Measurements from ENCODE around the gene ADM5. TPM values are rescaled to one million over a fixed set of nuclear protein-coding genes. Genes with fewer than 3 reads are reported as not detected.

The ADM5 gene
- polyA plus RNA-seq, 3 donors: 1.2 TPM; not detected in 2

DNA sequence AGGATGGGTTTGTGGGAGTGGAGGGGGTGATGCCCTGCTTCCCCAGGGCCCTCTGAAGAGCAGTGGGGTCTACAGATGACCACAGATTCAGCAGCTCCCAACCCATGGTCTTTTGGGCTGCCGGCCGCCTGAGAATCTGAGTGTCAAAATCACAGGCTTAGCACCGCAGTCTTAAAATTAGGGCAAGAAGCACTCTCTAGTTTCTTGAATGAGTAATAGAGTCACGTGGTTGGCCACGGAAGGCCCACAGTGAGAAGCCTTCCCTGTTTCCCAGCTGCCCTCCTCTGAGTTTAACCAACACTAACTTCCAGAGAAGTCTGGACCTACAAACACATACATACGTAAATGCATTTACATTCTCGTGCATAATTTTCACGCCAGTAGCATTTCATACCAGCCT is 7.1 kb upstream of the ADM5 start:
- H3K4me1 Mint-ChIP-seq: peaks cover 17% of the 10 kb centered on the region
- peaks cover 25% of the 10 kb centered on the region for H4K20me1 ChIP-seq (ENCODE audit: insufficient read depth, low read length)
- peak overlapping the region in 2 of 7 donors; percentile 13 to 72 for H3K27ac Mint-ChIP-seq
- no peak overlapping the region for H3K4me3 Mint-ChIP-seq
- WGBS (ENCODE audit: insufficient coverage): 95% methylated on average over 4 of the region's 8 CpGs
- no peak overlapping the region for H3K4me2 ChIP-seq (replicated peaks; ENCODE audit: extremely low read depth, low read length, poor library complexity, severe bottlenecking)
- no peaks in the 10 kb centered on the region for H3K9me3 ChIP-seq (replicated peaks in 1 of 2; ENCODE audit: control insufficient read depth in 1 of 2, insufficient read depth in 1 of 2, low read length in 2 of 2)
- DNase-seq: no peak
- peaks cover 33 to 47% of the 10 kb centered on the region in 2 donors for H3K36me3 ChIP-seq (replicated peaks in 1 of 2; ENCODE audit: control insufficient read depth in 1 of 2, insufficient read depth in 2 of 2, low read length in 2 of 2)
- peaks cover 0 to 6% (median 0%) of the 10 kb centered on the region in 3 donors for H3K27me3 Mint-ChIP-seq (ENCODE audit: low read depth in 3 of 3)
- H2AFZ ChIP-seq (ENCODE audit: insufficient read depth, low read depth, low read length, poor library complexity, severe bottlenecking): no peak overlapping the region
- TF ChIP-seq, protein P1, sequence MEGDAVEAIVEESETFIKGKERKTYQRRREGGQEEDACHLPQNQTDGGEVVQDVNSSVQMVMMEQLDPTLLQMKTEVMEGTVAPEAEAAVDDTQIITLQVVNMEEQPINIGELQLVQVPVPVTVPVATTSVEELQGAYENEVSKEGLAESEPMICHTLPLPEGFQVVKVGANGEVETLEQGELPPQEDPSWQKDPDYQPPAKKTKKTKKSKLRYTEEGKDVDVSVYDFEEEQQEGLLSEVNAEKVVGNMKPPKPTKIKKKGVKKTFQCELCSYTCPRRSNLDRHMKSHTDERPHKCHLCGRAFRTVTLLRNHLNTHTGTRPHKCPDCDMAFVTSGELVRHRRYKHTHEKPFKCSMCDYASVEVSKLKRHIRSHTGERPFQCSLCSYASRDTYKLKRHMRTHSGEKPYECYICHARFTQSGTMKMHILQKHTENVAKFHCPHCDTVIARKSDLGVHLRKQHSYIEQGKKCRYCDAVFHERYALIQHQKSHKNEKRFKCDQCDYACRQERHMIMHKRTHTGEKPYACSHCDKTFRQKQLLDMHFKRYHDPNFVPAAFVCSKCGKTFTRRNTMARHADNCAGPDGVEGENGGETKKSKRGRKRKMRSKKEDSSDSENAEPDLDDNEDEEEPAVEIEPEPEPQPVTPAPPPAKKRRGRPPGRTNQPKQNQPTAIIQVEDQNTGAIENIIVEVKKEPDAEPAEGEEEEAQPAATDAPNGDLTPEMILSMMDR (IDR thresholded peaks at IDR 0.05): no peak
- no peaks in the 10 kb centered on the region for H3K27me3 ChIP-seq (ENCODE audit: control insufficient read depth in 2 of 2, insufficient read depth in 2 of 2, low read length in 2 of 2)
- H3K9me3 Mint-ChIP-seq: peaks cover 0 to 2% (median 0%) of the 10 kb centered on the region in 7 donors
- H3K9ac ChIP-seq (ENCODE audit: insufficient read depth, low read length, poor library complexity, severe bottlenecking): no peak overlapping the region
- no peak overlapping the region for H3K4me3 ChIP-seq (replicated peaks in 1 of 3; ENCODE audit: low read depth in 2 of 3, low read length in 3 of 3)
- peaks cover 19 to 33% of the 10 kb centered on the region in 2 donors for H3K4me1 ChIP-seq (ENCODE audit: control insufficient read depth in 1 of 2, insufficient read depth in 2 of 2, low read length in 2 of 2)
- H3K36me3 Mint-ChIP-seq: peaks cover 45 to 57% of the 10 kb centered on the region in 2 donors
- peaks cover 35% of the 10 kb centered on the region for H3K79me2 ChIP-seq (ENCODE audit: insufficient read depth, low read length)
- intact Hi-C loops (cut with micrococcal nuclease): no loop called here
- H3K27ac ChIP-seq (ENCODE audit: low read depth in 1 of 2, low read length in 2 of 2): no peak overlapping the region

DNA sequence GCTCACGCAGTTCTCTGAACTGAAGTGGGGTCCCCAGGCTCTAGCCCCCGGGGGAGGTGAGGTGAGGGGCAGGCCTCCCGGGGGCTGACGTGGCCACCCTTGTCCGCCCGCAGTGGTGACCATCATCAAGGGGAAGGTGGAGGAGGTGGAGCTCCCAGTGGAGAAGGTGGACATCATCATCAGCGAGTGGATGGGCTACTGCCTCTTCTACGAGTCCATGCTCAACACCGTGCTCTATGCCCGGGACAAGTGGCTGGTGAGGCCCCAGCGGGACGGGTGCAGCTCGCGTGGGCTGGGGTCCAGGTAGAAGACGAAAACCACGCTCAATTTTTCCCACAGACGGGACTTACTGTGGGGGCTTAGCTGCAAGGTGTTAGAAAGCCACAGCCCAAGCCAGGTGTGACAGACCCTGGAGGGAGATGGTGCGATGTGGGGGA is 5.6 kb upstream of the ADM5 start:
- Histone ChIP-seq H3K27ac (ENCODE audit: low read depth in 1 of 2, low read length in 2 of 2) (no peak overlapping the region), H3K9me3 (replicated peaks in 1 of 2; ENCODE audit: control insufficient read depth in 1 of 2, insufficient read depth in 1 of 2, low read length in 2 of 2) (no peaks in the 10 kb centered on the region), H4K20me1 (ENCODE audit: insufficient read depth, low read length) (peaks cover 14% of the 10 kb centered on the region), H3K79me2 (ENCODE audit: insufficient read depth, low read length) (peaks cover 21% of the 10 kb centered on the region), H3K27me3 (ENCODE audit: control insufficient read depth in 2 of 2, insufficient read depth in 2 of 2, low read length in 2 of 2) (no peaks in the 10 kb centered on the region), H3K4me1 (ENCODE audit: control insufficient read depth in 1 of 2, insufficient read depth in 2 of 2, low read length in 2 of 2) (peaks cover 16 to 27% of the 10 kb centered on the region in 2 donors), H3K36me3 (replicated peaks in 1 of 2; ENCODE audit: control insufficient read depth in 1 of 2, insufficient read depth in 2 of 2, low read length in 2 of 2) (peaks cover 33 to 47% of the 10 kb centered on the region in 2 donors), H3K4me2 (replicated peaks; ENCODE audit: extremely low read depth, low read length, poor library complexity, severe bottlenecking) (no peak overlapping the region), H2AFZ (ENCODE audit: insufficient read depth, low read depth, low read length, poor library complexity, severe bottlenecking) (no peak overlapping the region), H3K4me3 (replicated peaks in 1 of 3; ENCODE audit: low read depth in 2 of 3, low read length in 3 of 3) (no peak overlapping the region), H3K9ac (ENCODE audit: insufficient read depth, low read length, poor library complexity, severe bottlenecking) (no peak overlapping the region)
- DNase-seq: no peak
- Mint-ChIP-seq H3K27me3 (ENCODE audit: low read depth in 3 of 3) (peaks cover 5 to 10% (median 7%) of the 10 kb centered on the region in 3 donors), H3K27ac (peak overlapping the region in 2 of 7 donors; percentile 44 to 68), H3K4me3 (no peak overlapping the region), H3K9me3 (peaks cover 0 to 2% (median 0%) of the 10 kb centered on the region in 7 donors), H3K4me1 (peaks cover 16% of the 10 kb centered on the region), H3K36me3 (peaks cover 55 to 68% of the 10 kb centered on the region in 2 donors)
- WGBS (ENCODE audit: insufficient coverage): 96% methylated on average over 18 of the region's 18 CpGs
- TF ChIP-seq, protein P1 (IDR thresholded peaks at IDR 0.05): no peak
- intact Hi-C loops (cut with micrococcal nuclease): no loop called here

All from CD14-positive monocyte (primary cell).